ENCODE data around the gene TLE2. TPM values are rescaled to one million over a fixed set of nuclear protein-coding genes. Genes with fewer than 3 reads are reported as not detected.

The TLE2 gene
- total RNA-seq: 53.2 TPM
- long read RNA-seq, partial matches to known transcripts: 50 of 218 reads
- long read RNA-seq, other reads (novel, unspliced or antisense): 168 of 218 reads

- Histone ChIP-seq H3K27ac (replicated peaks) (peak within 1 kb of the TSS; percentile 72), H3K36me3 (no peaks in the 10 kb centered on the region), H3K4me3 (peak within 1 kb of the TSS; percentile 81), H3K4me1 (peaks cover 22% of the 10 kb centered on the region), H3K9me3 (replicated peaks) (no peaks in the 10 kb centered on the region), H3K27me3 (ENCODE audit: low read depth) (no peaks in the 10 kb centered on the region)
- no peak for DNase-seq
- no peak for TF ChIP-seq CTCF (IDR thresholded peaks at IDR 0.05; ENCODE audit: borderline replicate concordance)
- intact Hi-C loops (cut with micrococcal nuclease): no loop called here
Measured at GRCh38 chr19:3029065-3029923, at the start of gene TLE2. Gene TLE2, minus strand, starts transcription at chr19:3029280. Its CDS starts 376 bp downstream, at chr19:3028904.

DNA sequence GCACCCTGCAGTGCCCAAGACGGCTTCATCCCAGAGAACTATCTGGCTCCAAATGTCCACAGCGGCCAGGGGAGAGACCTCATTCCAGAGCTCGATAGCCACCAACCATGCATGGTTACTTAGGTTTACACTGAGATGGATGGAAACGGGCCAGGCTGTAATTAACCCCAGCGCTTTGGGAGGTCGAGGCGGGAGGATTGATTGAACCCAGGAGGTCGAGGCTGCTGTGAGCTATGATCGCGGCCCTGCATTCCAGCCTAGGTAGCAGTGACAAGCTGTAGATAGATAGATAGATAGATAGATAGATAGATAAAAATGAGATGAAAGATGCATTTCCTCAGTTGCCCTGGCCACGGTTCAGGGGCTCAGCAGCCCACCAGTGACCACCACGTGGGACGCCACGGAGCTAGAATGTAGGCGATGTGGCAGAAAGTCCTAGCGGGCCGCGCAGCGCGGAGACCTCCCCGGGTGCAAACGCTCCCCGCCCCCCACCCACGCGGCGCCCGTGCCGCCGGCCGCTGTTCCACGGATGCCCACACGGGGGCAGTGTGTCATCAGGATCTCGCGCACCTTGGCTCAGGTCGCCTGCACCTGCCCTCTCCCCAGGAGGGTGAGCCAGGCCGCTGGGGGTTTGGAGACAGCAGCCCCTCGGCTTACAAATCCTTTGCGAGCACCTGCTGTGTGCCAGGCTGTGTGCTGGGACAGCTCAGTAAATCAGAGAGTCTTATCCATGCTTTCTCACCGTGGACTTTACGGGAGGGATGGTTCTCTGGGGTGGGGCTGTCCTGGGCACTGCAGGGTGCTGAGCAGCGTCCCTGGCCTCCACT lies 46.7 kb upstream of the TLE2 start:
- DNase-seq: peak; percentile 51
- Histone ChIP-seq H3K4me3 (no peak overlapping the region), H3K9me3 (replicated peaks) (no peaks in the 10 kb centered on the region), H3K36me3 (no peaks in the 10 kb centered on the region), H3K4me1 (peaks cover 16% of the 10 kb centered on the region), H3K27ac (replicated peaks) (no peak overlapping the region), H3K27me3 (ENCODE audit: low read depth) (no peaks in the 10 kb centered on the region)
- peak; percentile 93 for TF ChIP-seq CTCF (IDR thresholded peaks at IDR 0.05; ENCODE audit: borderline replicate concordance)
- intact Hi-C loops (cut with micrococcal nuclease): no loop called here

GRCh38 chr19:3073931-3074595 lies 45.0 kb upstream of the TLE2 start:
- H3K4me1 ChIP-seq: peaks cover 9% of the 10 kb centered on the region
- no peak overlapping the region for H3K4me3 ChIP-seq
- peak; percentile 4 for TF ChIP-seq CTCF (IDR thresholded peaks at IDR 0.05; ENCODE audit: borderline replicate concordance)
- H3K27ac ChIP-seq (replicated peaks): no peak overlapping the region
- H3K27me3 ChIP-seq (ENCODE audit: low read depth): no peaks in the 10 kb centered on the region
- DNase-seq: no peak
- no peaks in the 10 kb centered on the region for H3K36me3 ChIP-seq
- H3K9me3 ChIP-seq (replicated peaks): no peaks in the 10 kb centered on the region
- intact Hi-C loops (cut with micrococcal nuclease): no loop called here

GRCh38 chr19:3073159-3073563 lies 44.1 kb upstream of the TLE2 start:
- H3K36me3 ChIP-seq: no peaks in the 10 kb centered on the region
- no peaks in the 10 kb centered on the region for H3K27me3 ChIP-seq (ENCODE audit: low read depth)
- H3K9me3 ChIP-seq (replicated peaks): no peaks in the 10 kb centered on the region
- no peak overlapping the region for H3K27ac ChIP-seq (replicated peaks)
- H3K4me1 ChIP-seq: peaks cover 9% of the 10 kb centered on the region
- no peak overlapping the region for H3K4me3 ChIP-seq
- DNase-seq: no peak
- intact Hi-C loops (cut with micrococcal nuclease): no loop called here
- TF ChIP-seq CTCF (IDR thresholded peaks at IDR 0.05; ENCODE audit: borderline replicate concordance): no peak

DNA sequence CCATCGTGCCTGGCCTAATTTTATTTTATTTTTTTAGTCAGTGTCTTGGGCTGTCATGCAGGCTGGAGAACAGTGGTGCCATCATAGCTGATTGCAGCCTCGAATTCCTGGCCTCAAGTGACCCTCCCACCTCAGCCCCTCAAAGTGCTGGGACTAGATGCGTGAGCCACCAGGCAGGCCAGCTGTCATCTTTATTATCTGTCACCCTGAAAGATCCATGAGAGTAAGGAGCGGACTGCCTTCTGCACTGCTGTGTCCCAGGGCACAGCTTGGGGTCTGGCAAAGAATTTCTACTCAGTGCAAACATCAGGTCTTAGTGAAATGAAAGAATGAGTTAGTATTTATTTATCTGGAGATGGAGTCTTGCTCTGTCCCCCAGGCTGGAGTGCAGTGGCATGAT lies 42.7 kb upstream of the TLE2 start:
- Histone ChIP-seq H3K27me3 (ENCODE audit: low read depth) (no peaks in the 10 kb centered on the region), H3K4me3 (no peak overlapping the region), H3K27ac (replicated peaks) (no peak overlapping the region), H3K9me3 (replicated peaks) (no peaks in the 10 kb centered on the region), H3K36me3 (no peaks in the 10 kb centered on the region), H3K4me1 (peaks cover 9% of the 10 kb centered on the region)
- intact Hi-C loops (cut with micrococcal nuclease): no loop called here
- no peak for DNase-seq
- TF ChIP-seq CTCF (IDR thresholded peaks at IDR 0.05; ENCODE audit: borderline replicate concordance): no peak

All from left ventricle myocardium inferior (tissue), 1 donor.